ENCODE data around the gene PSD4.

DNA sequence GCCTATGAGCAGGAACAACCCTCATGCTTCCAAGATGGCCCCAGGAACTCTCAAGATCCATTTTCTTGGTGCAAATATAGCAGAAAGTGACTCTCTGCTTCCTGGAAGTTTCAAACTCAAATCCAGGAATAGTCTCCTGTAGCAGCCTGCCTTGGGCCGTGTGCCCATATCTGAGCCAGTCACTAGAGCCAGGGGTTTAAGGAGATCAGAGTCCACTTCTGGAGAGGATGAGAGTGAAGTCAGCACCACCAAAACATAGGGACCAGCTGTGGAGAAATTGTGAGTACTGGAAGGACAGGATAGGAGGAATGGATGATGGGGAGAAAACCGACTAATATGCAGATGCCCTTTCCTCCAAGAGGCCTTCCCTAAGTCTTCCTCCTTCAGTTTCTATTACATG lies 33.2 kb downstream of the PSD4 start:
- TF ChIP-seq POLR2AphosphoS5 (IDR thresholded peaks at IDR 0.05; ENCODE audit: low read depth, low read length) = no peak
- TF ChIP-seq POLR2A (IDR thresholded peaks at IDR 0.05; ENCODE audit: low read depth, low read length) = no peak
